HG03558 (cell line): ENCODE results near the gene SACM1L.

Source experiments
- ATAC-seq: cut with Tn5 transposase; IDR thresholded peaks from one replicate; pipeline ENCODE4 v1.9.1; 2021; ENCODE audit warnings: moderate number of reproducible peaks; ENCODE audit not compliant: unreplicated experiment; ENCODE audit errors: extremely low read depth

The SACM1L gene

DNA sequence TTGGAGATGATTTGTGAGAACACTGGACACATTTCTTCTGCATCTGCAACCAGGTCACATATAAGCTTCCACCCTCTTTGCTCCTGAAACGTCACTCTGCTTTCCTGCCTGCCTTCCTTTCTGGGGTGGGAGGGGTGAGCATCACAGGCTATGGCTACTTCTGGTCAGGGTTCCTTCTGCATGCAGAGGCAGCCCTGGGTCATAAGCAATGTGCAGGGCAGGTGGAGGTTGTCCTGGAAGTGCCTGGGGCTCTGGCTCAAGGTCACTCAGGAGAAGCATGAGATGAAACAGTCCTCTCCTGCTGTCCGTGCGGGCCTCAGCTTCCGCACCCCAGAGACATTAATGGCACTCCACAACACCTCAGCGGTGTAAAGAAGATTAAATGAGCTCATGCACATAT, 92.1 kb downstream of the SACM1L start:
- ATAC-seq, result no peak

GRCh38 chr3:45781841-45782240, 92.6 kb downstream of the SACM1L start:
- ATAC-seq, result no peak

DNA sequence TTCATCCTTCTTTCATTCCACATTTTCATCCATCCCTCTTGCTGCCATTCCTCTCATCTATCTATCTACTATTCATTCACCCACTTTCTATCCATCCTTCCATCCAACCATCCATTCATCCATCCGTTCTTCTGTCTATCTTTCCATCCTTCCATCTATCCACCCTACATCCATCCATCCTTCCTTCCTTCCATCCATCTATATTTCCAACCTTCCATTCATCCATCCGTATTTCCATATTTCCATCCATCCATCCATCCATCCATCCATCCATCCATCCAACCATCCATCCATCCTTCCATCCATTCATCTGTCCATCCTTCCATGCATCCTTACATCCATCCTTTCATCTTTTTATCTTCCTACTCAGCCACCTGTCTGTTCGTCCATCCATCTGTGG, 93.2 kb downstream of the SACM1L start:
- no peak for ATAC-seq

- ATAC-seq, result no peak
These were observed 94.5 kb downstream of the SACM1L start for GRCh38 chr3:45783667-45784066.

DNA sequence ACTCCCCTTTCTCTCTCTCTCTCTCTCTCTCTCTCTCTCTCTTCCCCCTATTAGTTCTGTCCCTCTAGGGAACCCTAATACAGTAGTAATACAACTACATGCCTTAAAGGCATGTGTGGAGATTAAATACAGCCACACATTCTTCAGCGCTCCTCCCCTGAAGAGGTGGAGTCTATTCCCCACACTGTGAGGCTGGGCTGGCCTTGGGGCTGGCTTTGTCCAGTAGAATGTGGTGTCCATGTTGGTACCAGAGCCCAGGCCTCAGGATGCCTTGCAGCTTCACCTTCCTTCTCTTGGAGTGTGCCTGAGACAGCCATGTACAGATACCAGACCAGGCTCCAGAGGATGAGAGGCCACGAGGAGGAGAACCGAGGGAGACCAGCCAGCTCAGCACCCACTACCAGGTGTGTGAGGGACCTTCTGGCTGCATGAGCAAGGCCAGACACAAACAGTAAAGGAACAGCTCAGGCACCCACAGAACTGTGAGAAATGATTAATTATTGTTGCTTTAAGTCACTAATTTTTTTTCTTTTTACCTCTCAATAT, 96.5 kb downstream of the SACM1L start:
- no peak for ATAC-seq

DNA sequence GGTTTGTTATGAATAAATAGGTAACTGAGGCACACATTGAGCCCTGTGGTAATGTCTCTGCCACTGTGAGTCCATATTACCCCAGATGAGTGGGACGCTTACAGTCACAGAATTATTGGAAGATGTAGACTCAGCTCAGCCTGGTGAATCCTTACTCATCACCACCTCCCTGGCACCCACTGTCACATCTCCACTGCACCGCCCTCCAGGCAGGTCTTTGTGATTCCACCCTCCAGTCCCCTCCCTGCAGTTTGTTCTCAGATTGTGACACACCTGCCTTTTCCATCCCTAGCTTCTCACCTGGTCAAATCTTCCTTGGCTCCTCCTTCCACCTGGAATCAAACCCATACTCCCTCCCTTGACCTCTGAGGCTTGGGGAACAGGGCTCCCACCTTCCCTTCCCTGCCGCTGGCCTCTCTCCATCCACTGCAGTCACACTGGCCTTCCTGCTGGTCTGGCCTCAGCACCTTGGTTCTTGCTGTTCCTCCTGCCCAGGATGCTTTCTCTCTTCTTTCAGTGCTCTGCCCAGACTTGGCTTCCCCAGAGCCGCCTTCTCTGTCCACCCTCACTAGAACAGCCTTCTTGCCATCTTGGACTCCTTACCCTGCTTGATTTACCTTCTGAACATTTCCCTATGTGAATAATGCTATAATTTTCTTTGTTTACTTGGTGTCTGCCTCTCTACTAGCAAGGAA, 97.8 kb downstream of the SACM1L start:
- ATAC-seq, result no peak

- no peak for ATAC-seq
These were observed 98.4 kb downstream of the SACM1L start for GRCh38 chr3:45787551-45787950.

DNA sequence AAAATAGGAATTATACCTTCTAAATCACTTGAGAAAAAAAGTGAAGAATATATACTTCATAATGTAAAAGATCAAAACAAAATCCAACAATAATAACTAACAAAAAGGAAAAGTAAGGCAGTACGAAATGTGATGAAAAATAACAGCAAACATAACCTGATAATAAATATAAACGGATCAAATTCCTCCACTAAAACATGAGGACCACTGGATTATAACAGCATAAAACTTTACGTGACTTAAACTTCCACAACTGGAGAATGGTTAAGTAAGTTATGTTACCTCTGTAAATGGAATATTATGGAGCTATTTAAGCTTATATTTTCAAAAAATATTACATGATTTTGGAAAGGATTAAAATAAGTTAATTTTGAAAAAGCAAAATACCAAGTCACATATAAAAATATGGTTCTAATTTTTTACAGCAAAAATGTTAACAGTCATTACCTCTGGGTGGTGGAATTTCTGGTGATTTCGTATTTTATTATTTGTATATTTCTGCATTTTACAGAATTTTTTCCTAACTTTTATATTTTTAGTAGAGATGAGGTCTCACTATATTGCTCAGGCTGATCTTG, 100.1 kb downstream of the SACM1L start:
- no peak for ATAC-seq

DNA sequence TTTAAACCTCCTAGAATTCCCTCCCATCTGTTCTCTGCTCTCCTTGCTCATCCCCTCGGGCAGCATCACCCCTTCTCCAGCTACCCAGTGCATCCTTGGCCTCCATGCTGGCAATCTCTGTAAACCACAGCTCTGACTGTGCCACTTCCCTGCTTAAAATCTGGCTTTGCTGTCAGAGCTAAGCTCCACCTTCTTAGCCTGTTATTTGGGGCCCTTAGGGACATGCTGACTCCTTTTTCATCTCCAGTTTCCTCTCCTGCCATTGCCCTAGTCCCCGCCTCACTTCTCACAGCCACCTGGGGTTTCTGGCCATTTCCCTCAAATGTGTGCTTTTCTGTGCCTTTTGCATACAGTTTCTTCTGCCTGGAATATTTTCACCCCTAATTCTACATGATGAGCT, 101.4 kb downstream of the SACM1L start:
- no peak for ATAC-seq

- ATAC-seq, result no peak
These were observed 102.8 kb downstream of the SACM1L start for GRCh38 chr3:45792036-45792435.

- ATAC-seq, result no peak
These were observed 103.4 kb downstream of the SACM1L start for GRCh38 chr3:45792516-45793172.

DNA sequence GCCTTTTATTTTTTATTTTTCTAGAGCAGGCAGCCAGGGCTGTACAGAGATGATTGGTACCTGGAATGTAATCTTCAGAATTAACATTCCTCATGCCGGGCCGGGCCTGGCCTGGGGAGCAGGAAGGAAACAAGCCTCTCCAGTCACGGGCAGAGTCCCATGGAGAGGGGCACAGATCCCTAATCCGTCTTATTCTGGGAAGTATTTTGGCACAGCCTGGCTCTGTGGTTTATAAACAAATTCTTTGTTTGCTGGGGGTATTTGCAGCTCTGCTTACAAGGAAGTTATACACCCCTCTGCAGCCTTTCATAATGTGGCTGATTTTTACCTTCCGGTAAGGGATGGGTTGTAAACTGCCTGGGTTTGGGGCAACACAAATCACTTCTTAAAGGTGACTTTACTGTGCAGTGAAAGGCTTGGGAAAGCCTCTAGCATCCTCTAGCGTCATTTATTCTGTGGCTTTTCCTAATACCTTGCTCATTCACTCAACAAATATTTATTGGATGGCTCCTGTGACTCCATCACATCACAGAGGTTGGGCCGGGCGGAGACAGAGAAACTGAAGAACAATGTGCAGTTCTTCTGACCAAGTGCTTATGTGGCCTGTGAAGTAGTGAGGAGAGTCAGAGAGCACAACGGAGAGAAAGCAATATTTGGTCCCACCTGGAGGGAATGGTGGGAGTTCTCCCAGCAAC, 104.4 kb downstream of the SACM1L start:
- ATAC-seq, result no peak

- ATAC-seq, result no peak
These were observed 105.0 kb downstream of the SACM1L start for GRCh38 chr3:45794177-45794560.

- no peak for ATAC-seq
These were observed 105.5 kb downstream of the SACM1L start for GRCh38 chr3:45794660-45795059.
